ENCODE measurements around the gene KRT4.

KRT4 gene

GRCh38 chr12:52791271-52792184 lies 22.4 kb downstream of the KRT4 start:
- DNase-seq, result no peak

- DNase-seq, result no peak
These were observed 23.3 kb downstream of the KRT4 start for GRCh38 chr12:52790427-52791270.

GRCh38 chr12:52789637-52790426 lies 24.1 kb downstream of the KRT4 start:
- no peak for DNase-seq

GRCh38 chr12:52788876-52789636 lies 24.9 kb downstream of the KRT4 start:
- no peak for DNase-seq

- no peak for DNase-seq
These were observed 25.6 kb downstream of the KRT4 start for GRCh38 chr12:52788192-52788875.

- no peak for DNase-seq
These were observed 26.4 kb downstream of the KRT4 start for GRCh38 chr12:52787324-52788191.

GRCh38 chr12:52784909-52785308 lies 29.0 kb downstream of the KRT4 start:
- DNase-seq, result no peak

GRCh38 chr12:52783563-52784316 lies 30.2 kb downstream of the KRT4 start:
- DNase-seq, result no peak

GRCh38 chr12:52782502-52782901 lies 31.4 kb downstream of the KRT4 start:
- no peak for DNase-seq

GRCh38 chr12:52781399-52782082 lies 32.4 kb downstream of the KRT4 start:
- no peak for DNase-seq

GRCh38 chr12:52779914-52780313 lies 34.0 kb downstream of the KRT4 start:
- DNase-seq, result no peak

GRCh38 chr12:52778833-52779232 lies 35.1 kb downstream of the KRT4 start:
- no peak for DNase-seq

- no peak for DNase-seq
These were observed 36.4 kb downstream of the KRT4 start for GRCh38 chr12:52777566-52777965.

GRCh38 chr12:52776913-52777395 lies 37.0 kb downstream of the KRT4 start, which contains the start of gene KRT76:
TSS of gene KRT76 (minus strand) at chr12:52777345. CDS start at chr12:52777291, 54 bp downstream.
- DNase-seq, result no peak

GRCh38 chr12:52776435-52776834 lies 37.5 kb downstream of the KRT4 start:
- no peak for DNase-seq

GRCh38 chr12:52774629-52775250 lies 39.2 kb downstream of the KRT4 start:
- no peak for DNase-seq

- no peak for DNase-seq
These were observed 41.1 kb downstream of the KRT4 start for GRCh38 chr12:52772772-52773171.

- no peak for DNase-seq
These were observed 41.7 kb downstream of the KRT4 start for GRCh38 chr12:52772188-52772587.
